GM12878 (cell line): ENCODE measurements around the gene PLEKHA6.

Experiments
- CBX3 ChIP-seq: fragments of 200-600 bp; sonication (generic); IDR thresholded peaks from 2 replicates; pipeline ENCODE4 v1.6.1; 2016; ENCODE audit warnings: low read depth, borderline replicate concordance
- CEBPZ ChIP-seq: fragments of 150-350 bp; IDR thresholded peaks from 2 replicates; pipeline ENCODE4 v1.6.1; 2016; ENCODE audit warnings: low read depth, low read length
- CTCF ChIP-seq, 3 experiments: IDR thresholded peaks in 2 of 3; conservative IDR thresholded peaks in 1 of 3; 2 replicates each; pipeline ENCODE4 v1.5.1; 2011; ENCODE audit warnings: low read depth in 3 of 3, low read length in 3 of 3, mild to moderate bottlenecking in 3 of 3, control low read depth in 2 of 3, moderate library complexity in 2 of 3, inconsistent platforms in 1 of 3, mixed read lengths in 1 of 3; ENCODE audit not compliant: control insufficient read depth in 2 of 3, insufficient read depth in 1 of 3; ENCODE audit errors: extremely low read depth in 1 of 3
- FOXM1 ChIP-seq: IDR thresholded peaks from 2 replicates; pipeline ENCODE4 v1.6.1; 2012; ENCODE audit warnings: low read depth, mild to moderate bottlenecking, inconsistent platforms, low read length, moderate library complexity
- POLR2A ChIP-seq: IDR thresholded peaks from 2 replicates; pipeline ENCODE4 v1.6.1; 2011; ENCODE audit warnings: low read depth, mild to moderate bottlenecking, low read length
- ZNF217 ChIP-seq: fragments of 450-650 bp; IDR thresholded peaks from 2 replicates; pipeline ENCODE4 v1.6.1; 2017; ENCODE audit warnings: antibody characterized with exemption, mild to moderate bottlenecking
- ZSCAN29 ChIP-seq: fragments of 450-650 bp; IDR thresholded peaks from 2 replicates; pipeline ENCODE4 v1.6.1; 2017; ENCODE audit warnings: mild to moderate bottlenecking, moderate library complexity

GRCh38 chr1:204390751-204391466 lies 31.2 kb upstream of the PLEKHA6 start:
- TF ChIP-seq CTCF (IDR thresholded peaks at IDR 0.05 in 2 of 3, conservative IDR thresholded peaks at IDR 0.05 in 1 of 3; ENCODE audit: control insufficient read depth in 2 of 3, extremely low read depth in 1 of 3, insufficient read depth in 1 of 3, low read depth in 3 of 3, low read length in 3 of 3) (no peak), ZNF217 (no peak), CBX3 (no peak), ZSCAN29 (no peak), CEBPZ (no peak), FOXM1 (no peak), POLR2A (no peak)
